ENCODE data around the gene TBC1D10B.
"Not testable (repeated sequence)": the region's sequence is repeated elsewhere in the genome, so short reads cannot be mapped to it uniquely, and the experiment has no call there.

Gene TBC1D10B

DNA sequence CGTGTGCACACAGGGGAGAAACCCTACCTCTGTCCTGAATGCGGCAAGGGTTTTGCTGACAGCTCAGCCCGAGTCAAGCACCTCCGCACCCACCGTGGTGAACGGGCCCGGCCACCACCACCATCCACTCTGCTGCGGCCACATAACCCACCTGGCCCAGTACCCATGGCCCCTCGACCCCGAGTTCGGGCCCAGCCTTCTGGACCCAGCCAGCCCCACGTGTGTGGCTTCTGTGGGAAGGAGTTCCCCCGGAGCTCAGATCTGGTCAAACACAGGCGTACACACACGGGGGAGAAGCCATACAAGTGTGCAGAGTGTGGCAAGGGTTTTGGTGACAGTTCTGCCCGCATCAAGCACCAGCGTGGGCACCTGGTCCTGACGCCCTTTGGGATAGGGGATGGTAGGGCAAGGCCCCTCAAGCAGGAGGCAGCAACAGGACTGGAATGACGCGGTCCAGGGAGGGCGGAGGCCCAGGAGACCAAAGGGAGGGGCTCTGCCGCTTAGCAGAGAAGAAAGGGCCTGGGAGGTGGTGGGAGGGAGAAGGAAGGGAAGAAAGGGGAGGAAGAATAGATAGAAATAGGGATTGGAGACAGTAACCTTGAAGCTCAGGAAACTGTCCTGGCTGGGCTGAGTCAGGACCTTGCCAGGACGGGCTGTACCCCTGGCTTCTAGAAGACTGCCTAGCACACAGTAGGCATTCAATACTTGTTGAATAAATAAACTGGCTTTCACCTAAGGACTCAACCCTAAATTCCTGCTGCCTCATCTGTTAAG lies 28.6 kb upstream of the TBC1D10B start:
- Histone ChIP-seq H3K27me3 (ENCODE audit: insufficient read depth, poor library complexity, severe bottlenecking) (peaks cover 4% of the 10 kb centered on the region), H3K27ac (replicated peaks) (no peak overlapping the region), H3K4me3 (replicated peaks; ENCODE audit: insufficient read depth, low read length) (no peak overlapping the region)
- TF ChIP-seq, protein P1, sequence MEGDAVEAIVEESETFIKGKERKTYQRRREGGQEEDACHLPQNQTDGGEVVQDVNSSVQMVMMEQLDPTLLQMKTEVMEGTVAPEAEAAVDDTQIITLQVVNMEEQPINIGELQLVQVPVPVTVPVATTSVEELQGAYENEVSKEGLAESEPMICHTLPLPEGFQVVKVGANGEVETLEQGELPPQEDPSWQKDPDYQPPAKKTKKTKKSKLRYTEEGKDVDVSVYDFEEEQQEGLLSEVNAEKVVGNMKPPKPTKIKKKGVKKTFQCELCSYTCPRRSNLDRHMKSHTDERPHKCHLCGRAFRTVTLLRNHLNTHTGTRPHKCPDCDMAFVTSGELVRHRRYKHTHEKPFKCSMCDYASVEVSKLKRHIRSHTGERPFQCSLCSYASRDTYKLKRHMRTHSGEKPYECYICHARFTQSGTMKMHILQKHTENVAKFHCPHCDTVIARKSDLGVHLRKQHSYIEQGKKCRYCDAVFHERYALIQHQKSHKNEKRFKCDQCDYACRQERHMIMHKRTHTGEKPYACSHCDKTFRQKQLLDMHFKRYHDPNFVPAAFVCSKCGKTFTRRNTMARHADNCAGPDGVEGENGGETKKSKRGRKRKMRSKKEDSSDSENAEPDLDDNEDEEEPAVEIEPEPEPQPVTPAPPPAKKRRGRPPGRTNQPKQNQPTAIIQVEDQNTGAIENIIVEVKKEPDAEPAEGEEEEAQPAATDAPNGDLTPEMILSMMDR (IDR thresholded peaks at IDR 0.05; ENCODE audit: insufficient read depth, low read length): no peak
- TF ChIP-seq GABPA (IDR thresholded peaks at IDR 0.05; ENCODE audit: low read depth) (no peak), SPI1 (IDR thresholded peaks at IDR 0.05; ENCODE audit: borderline replicate concordance, low read depth) (no peak)
- no peak for DNase-seq (ENCODE audit: low read depth in 1 of 2, low spot score in 1 of 2)

DNA sequence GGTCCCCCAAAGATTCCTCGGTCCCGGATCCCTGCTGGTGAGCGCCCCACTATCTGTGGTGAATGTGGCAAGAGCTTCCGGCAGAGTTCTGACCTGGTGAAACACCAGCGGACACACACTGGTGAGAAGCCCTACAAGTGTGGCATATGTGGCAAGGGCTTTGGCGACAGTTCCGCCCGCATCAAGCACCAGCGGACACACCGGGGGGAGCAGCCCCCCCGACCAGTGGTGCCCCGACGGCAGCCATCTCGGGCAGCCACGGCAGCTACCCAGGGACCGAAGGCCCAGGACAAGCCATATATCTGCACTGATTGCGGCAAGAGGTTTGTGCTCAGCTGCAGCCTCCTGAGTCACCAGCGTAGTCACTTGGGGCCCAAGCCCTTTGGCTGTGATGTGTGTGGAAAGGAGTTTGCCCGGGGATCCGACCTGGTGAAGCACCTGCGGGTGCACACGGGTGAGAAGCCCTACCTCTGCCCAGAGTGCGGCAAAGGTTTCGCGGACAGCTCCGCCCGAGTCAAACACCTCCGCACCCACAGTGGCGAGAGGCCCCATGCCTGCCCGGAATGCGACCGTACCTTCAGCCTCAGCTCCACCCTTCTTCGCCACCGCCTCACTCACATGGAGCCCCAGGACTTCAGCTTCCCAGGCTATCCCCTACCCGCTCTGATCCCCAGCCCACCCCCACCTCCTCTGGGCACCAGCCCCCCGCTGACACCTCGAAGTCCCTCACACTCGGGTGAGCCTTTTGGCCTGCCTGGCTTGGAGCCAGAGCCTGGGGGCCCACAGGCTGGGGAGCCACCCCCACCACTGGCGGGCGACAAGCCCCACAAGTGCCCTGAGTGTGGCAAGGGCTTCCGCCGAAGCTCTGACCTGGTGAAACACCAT lies 27.7 kb upstream of the TBC1D10B start:
- TF ChIP-seq GABPA (IDR thresholded peaks at IDR 0.05; ENCODE audit: low read depth): no peak
- TF ChIP-seq, protein P1 (IDR thresholded peaks at IDR 0.05; ENCODE audit: insufficient read depth, low read length): no peak
- TF ChIP-seq, protein P2, sequence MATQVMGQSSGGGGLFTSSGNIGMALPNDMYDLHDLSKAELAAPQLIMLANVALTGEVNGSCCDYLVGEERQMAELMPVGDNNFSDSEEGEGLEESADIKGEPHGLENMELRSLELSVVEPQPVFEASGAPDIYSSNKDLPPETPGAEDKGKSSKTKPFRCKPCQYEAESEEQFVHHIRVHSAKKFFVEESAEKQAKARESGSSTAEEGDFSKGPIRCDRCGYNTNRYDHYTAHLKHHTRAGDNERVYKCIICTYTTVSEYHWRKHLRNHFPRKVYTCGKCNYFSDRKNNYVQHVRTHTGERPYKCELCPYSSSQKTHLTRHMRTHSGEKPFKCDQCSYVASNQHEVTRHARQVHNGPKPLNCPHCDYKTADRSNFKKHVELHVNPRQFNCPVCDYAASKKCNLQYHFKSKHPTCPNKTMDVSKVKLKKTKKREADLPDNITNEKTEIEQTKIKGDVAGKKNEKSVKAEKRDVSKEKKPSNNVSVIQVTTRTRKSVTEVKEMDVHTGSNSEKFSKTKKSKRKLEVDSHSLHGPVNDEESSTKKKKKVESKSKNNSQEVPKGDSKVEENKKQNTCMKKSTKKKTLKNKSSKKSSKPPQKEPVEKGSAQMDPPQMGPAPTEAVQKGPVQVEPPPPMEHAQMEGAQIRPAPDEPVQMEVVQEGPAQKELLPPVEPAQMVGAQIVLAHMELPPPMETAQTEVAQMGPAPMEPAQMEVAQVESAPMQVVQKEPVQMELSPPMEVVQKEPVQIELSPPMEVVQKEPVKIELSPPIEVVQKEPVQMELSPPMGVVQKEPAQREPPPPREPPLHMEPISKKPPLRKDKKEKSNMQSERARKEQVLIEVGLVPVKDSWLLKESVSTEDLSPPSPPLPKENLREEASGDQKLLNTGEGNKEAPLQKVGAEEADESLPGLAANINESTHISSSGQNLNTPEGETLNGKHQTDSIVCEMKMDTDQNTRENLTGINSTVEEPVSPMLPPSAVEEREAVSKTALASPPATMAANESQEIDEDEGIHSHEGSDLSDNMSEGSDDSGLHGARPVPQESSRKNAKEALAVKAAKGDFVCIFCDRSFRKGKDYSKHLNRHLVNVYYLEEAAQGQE (IDR thresholded peaks at IDR 0.05; ENCODE audit: insufficient replicate concordance, low read depth): no peak
- TF ChIP-seq SPI1 (IDR thresholded peaks at IDR 0.05; ENCODE audit: borderline replicate concordance, low read depth): no peak
- no peak for TF ChIP-seq POLR2AphosphoS5 (IDR thresholded peaks at IDR 0.05; ENCODE audit: low read depth)

DNA sequence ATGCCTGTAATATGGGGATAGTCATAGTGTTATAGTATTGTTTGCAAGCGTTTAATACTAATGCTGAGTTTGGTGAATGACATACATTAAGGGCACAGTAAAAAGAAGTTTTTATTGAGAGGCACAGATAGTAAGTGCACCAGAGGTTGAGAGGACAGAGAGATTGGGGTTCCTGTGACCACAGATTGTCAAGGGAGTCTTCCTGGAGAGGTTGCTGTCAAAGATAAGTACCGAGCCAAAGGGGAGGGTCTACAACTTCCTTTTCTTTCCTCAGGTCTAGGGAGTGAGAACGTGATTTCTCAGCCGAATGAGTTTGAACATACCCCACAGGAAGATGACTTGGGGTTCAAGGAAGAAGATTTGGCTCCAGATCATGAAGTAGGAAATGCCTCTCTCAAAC lies 26.8 kb upstream of the TBC1D10B start:
- peaks cover 4% of the 10 kb centered on the region for H3K27me3 ChIP-seq (ENCODE audit: insufficient read depth, poor library complexity, severe bottlenecking)
- no peak overlapping the region for H3K27ac ChIP-seq (replicated peaks)
- H3K4me3 ChIP-seq (replicated peaks; ENCODE audit: insufficient read depth, low read length): no peak overlapping the region
- no peak for DNase-seq (ENCODE audit: low read depth in 1 of 2, low spot score in 1 of 2)
- TF ChIP-seq, protein P2 (IDR thresholded peaks at IDR 0.05; ENCODE audit: insufficient replicate concordance, low read depth): no peak
- TF ChIP-seq, protein P1 (IDR thresholded peaks at IDR 0.05; ENCODE audit: insufficient read depth, low read length): no peak
- TF ChIP-seq POLR2AphosphoS5 (IDR thresholded peaks at IDR 0.05; ENCODE audit: low read depth) (no peak), SPI1 (IDR thresholded peaks at IDR 0.05; ENCODE audit: borderline replicate concordance, low read depth) (no peak), GABPA (IDR thresholded peaks at IDR 0.05; ENCODE audit: low read depth) (no peak)

More for the DNA sequence above, 27.7 kb upstream of the TBC1D10B start:
- Histone ChIP-seq H3K27ac (replicated peaks) (no peak overlapping the region), H3K27me3 (ENCODE audit: insufficient read depth, poor library complexity, severe bottlenecking) (peaks cover 4% of the 10 kb centered on the region), H3K4me3 (replicated peaks; ENCODE audit: insufficient read depth, low read length) (no peak overlapping the region)
- DNase-seq (ENCODE audit: low read depth in 1 of 2, low spot score in 1 of 2): peak in 1 of 2 experiments; percentile 49

DNA sequence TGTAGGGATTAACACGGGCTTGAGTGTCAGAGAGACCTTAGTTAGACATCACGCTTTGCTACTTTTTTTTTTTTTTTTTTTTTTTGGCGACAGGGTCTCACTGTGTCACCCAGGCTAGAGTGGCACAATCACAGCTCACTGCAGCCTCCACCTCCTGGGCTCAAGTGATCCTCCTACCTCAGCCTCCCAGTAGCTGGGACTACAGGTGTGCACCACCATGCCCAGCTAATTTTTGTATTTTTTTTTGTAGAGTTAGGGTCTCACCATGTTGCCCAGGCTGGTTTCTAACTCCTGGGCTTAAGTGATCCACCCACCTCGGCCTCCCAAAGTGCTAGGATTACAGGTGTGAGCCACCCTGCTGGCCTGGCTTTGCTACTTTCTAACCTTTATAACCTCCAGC lies 26.3 kb upstream of the TBC1D10B start:
- not testable (repeated sequence) for DNase-seq (ENCODE audit: low read depth in 1 of 2, low spot score in 1 of 2); H3K27me3 ChIP-seq (ENCODE audit: insufficient read depth, poor library complexity, severe bottlenecking); H3K4me3 ChIP-seq (replicated peaks; ENCODE audit: insufficient read depth, low read length); H3K27ac ChIP-seq (replicated peaks)

Measured in HL-60 (cell line).